GM21360 (cell line): ENCODE data around the gene FBXL16.
"Not testable (repeated sequence)": the region's sequence is repeated elsewhere in the genome, so short reads cannot be mapped to it uniquely, and the experiment has no call there.

Experiments used
- ATAC-seq: cut with Tn5 transposase; IDR thresholded peaks from one replicate; pipeline ENCODE4 v1.9.1; 2021; ENCODE audit warnings: mild to moderate bottlenecking, moderate library complexity; ENCODE audit not compliant: unreplicated experiment

The FBXL16 gene

GRCh38 chr16:705431-706188 lies at the start of gene FBXL16:
Gene FBXL16, minus strand, starts transcription at chr16:705801. Its CDS starts 8,396 bp downstream, at chr16:697405.
- ATAC-seq, result no peak

DNA sequence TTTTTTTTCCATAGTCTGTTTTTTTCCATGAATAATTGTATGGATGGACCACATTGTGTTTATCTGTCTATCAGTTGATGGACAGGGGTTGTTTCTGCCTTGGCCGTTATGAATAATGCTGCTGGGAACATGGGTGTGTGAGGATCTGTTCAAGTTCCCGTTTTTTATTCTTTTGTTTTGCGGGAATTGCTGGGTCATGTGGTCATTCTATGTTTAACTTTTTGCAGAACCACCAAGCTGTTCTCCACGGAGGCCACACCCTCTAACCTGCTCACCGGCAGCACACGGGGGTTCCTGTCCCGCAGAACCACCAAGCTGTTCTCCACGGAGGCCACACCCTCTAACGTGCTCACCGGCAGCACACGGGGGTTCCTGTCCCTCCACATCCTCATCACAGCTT lies 49.1 kb upstream of the FBXL16 start:
- ATAC-seq, result no peak

DNA sequence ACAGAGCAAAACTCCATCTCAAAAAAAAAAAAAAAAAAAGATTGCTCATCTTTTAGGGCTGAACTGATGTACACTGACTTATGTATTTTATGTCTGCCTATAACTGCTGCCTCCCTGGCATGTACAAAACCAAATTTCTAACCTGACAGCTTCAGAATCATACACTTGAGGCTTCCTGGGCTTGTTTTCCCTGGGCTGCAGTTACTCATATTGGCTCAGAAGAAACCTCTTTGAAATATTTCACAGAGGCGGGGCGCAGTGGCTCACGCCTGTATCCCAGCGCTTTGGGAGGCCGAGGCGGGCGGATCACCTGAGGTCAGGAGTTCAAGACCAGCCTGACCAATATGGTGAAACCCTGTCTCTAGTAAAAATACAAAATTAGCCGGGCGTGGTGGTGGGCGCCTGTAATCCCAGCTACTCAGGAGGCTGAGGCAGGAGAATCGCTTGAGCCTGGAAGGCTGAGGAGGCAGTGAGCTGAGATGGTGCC lies 48.6 kb upstream of the FBXL16 start:
- ATAC-seq, result not testable (repeated sequence)

- no peak for ATAC-seq
Observed at GRCh38 chr16:752007-752312, 46.4 kb upstream of the FBXL16 start.

DNA sequence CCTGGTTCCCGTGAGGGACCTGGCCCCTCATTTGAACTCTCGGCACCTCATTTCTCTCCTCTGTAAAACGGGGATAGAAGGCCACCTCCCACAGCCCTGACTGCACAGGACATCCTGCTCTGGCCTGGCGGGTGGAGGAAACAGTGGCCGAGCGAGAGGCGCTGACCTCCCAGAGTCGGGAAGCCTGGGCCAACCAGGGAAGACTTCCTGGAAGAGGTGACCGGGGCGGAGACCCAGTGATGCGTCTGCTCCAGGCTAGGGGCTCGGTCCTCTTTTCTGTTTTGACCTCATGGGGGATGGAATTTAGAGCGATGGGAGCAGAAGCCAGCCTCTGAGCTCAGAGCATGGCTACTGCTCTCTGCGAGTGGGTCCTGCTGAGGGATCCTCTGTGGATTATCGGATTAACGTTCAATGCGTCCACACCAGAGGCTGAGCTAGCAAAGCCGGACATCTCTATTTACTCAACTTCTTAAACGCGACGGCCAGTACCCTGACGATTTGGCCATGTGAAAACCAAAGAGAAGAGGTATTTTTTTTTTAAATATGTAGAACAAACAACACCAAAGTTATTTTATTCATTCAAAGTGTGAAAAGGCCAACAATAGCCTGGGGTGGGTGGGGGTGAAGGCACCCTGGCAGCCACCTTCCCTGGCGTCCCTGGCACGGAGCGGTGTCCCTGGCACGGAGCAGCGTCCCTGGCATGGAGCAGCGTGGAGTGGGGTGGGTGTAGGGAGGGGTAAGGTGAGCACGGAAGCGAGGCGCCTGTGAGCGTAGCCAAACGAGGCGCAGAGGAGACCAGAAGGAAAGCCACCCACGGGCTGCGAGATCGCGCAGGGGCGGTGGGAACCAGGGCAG lies 45.8 kb upstream of the FBXL16 start:
- ATAC-seq, result no peak

- no peak for ATAC-seq
Observed at GRCh38 chr16:750485-750884, 44.9 kb upstream of the FBXL16 start.

DNA sequence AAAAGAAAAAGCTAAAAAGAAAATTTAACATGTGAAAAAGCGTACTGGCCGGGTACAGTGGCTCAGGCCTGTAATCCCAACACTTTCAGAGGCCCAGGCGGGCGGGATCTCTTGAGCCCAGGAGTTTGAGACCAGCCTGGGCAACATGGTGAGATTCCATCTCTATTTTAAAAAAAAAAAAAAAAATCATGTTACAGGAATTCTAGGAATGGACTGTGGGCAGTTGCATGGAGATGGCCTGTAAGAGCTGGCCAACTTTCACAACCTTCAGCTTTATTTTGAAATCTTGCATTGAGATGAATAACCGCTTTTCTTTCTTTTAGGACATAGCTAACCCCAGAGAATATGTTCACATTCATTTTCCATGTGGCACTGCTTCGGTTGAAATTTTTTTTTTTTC lies 43.4 kb upstream of the FBXL16 start:
- ATAC-seq, result no peak

GRCh38 chr16:747978-748746 lies 42.6 kb upstream of the FBXL16 start:
- no peak for ATAC-seq

GRCh38 chr16:746637-747036 lies 41.0 kb upstream of the FBXL16 start:
- no peak for ATAC-seq

GRCh38 chr16:745739-746138 lies 40.1 kb upstream of the FBXL16 start:
- no peak for ATAC-seq

- ATAC-seq, result no peak
Observed at GRCh38 chr16:743794-744500, 38.3 kb upstream of the FBXL16 start.

DNA sequence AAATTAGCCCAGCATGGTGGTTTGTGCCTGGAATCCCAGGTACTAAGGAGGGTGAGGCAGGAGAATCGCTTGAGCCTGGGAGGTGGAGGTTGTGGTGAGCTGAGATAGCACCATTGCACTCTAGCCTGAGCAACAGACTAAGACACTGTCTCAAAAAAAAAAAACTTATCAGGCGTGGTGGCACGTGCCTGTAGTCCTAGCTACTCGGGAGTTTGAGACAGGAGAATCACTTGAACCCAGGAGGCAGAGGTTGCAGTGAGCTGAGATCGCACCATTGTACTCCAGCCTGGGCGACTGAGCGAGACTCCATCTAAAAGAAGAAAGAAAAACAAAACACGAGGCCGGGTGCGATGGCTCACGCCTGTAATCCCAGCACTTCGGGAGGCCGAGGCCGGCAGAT lies 37.3 kb upstream of the FBXL16 start:
- not testable (repeated sequence) for ATAC-seq

DNA sequence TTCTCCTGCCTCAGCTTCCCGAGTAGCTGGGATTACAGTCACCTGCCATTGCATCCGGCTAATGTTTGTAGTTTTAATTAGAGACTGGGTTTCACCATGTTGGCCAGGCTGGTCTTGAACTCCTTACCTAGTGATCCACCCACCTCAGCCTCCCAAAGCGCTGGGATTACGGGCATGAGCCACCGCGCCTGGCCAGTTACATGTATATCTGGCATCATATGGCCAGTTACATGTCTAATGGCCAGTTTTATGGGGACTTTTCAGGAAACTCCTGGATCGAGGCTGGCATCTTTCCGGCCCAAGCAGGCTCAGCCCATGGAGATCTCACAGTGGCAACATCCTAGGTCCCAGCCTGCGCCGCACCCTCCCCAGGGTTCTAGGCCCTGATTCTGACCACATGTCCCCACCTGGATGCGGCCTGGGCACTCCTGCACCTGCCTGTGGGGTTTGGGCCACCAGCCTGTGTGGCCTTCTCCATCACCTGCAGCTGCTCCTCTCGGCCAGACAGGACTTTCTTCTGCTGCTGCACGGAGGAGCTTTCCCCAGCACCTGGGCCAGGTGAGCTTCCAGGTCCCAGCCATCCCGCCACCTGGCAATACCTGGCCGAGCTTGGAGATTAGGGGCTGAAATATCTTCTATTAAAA lies 36.5 kb upstream of the FBXL16 start:
- ATAC-seq, result no peak

DNA sequence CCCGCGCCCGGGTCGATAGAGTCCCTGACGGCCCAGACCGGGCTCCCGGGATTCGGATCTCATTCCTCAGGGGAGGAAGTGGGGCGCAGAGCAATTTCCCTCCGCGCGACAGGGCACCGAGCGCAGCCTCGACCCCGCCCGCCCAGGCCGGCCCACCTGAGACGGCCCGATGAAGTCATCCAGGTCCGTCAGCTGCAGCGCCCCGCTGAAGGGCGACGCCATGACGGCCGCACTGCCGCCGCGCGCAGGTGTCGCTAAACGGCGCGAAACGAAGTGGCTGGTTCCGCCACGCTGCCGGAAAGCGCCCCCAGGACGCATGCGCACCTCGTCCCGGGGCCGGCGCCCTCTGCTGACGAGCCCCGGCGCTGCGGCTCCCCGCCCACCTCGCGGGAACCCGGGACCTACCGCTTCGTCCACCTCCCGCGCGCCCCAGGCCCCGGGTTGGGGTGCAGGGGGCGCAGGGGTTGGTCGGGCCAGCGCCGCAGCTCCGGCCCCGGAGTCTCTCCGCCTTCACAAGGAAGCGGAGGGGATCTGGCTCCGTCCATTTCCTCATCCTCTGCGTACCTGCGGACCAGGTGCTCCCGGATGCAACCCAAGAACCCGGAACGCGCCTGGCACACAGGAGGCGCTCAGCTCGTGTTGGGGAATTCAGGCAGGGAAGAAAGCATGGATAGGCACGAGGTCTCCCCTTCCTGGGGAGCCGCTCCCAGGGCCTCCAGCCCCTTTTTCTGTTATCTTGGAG lies 35.3 kb upstream of the FBXL16 start, which contains the start of gene CIAO3:
TSS of gene CIAO3 (minus strand) at position 234 of the 742 bp plus-strand sequence. CDS start at position 222, 12 bp downstream.
- ATAC-seq, result peak; percentile 62

DNA sequence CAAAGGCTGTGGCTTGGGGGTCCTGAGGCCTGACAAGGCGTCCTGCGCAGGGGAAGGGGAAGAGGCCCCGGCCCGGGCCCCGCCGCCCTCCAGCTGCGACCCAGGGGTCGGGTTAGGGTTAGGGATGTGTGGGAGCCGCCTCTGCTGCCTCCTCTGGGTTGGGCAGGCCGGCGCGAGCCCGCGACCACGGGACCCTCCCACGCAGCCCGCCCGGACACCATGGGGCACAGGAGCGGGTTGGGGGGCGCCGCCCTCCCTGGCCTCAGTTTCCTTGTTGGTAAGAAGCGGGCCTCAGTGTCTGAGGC lies 34.8 kb upstream of the FBXL16 start:
- peak; percentile 4 for ATAC-seq

- no peak for ATAC-seq
Observed at GRCh38 chr16:739560-740458, 34.2 kb upstream of the FBXL16 start.

DNA sequence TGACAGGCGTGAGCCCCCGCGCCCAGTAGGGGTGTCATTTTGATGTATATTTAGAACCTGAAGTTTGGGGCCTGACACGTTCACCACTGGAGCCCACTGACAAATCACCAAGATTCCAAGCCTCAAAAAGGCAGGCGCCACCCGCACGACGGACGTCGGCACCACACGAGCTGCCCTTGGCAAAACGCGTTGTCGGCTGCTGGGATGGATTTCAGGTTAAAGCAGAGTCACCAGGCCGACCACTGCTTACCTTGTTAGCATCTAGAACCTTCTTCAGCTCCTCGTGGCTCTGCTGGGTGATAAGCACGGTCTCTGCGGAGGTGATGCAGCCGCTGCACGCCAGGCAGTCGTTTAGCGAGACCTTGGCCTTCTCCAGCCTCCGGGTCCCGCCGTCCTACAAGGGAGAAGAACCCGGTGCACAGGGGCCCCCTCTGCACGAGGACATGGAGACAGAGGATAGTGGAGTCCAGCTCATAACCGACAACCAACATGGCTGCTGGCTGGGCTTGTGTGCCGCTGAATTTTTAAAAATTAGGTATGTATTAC lies 31.4 kb upstream of the FBXL16 start:
- ATAC-seq, result no peak

GRCh38 chr16:735982-736453 lies 30.4 kb upstream of the FBXL16 start:
- no peak for ATAC-seq
